Effector memory CD4-positive, alpha-beta T cell (primary cell): ENCODE results near the gene COLEC11.
"Not testable (repeated sequence)": the region's sequence is repeated elsewhere in the genome, so short reads cannot be mapped to it uniquely, and the experiment has no call there.

Experiments used
- DNase-seq, 3 donors: peaks; one replicate each; pipeline ENCODE4 v3.0.0-alpha.2; 2020
- H3K27ac ChIP-seq: 2 replicates; pipeline ENCODE4 v1.7.0; 2013; ENCODE audit warnings: mild to moderate bottlenecking, low read length, moderate library complexity; ENCODE audit not compliant: insufficient read depth, poor library complexity, severe bottlenecking
- H3K27me3 ChIP-seq: replicated peaks from 2 replicates; pipeline ENCODE4 v1.7.0; 2013; ENCODE audit warnings: mild to moderate bottlenecking, low read length; ENCODE audit not compliant: insufficient read depth, control insufficient read depth, poor library complexity, severe bottlenecking
- H3K36me3 ChIP-seq: 2 replicates; pipeline ENCODE4 v1.7.0; 2013; ENCODE audit warnings: mild to moderate bottlenecking, low read length, moderate library complexity; ENCODE audit not compliant: control insufficient read depth, insufficient read depth
- H3K4me1 ChIP-seq: 2 replicates; pipeline ENCODE4 v1.7.0; 2013; ENCODE audit warnings: low read length, mild to moderate bottlenecking; ENCODE audit not compliant: control insufficient read depth, insufficient read depth, poor library complexity, severe bottlenecking
- H3K4me3 ChIP-seq: 2 replicates; pipeline ENCODE4 v1.7.0; 2013; ENCODE audit warnings: low read length, low read depth, mild to moderate bottlenecking; ENCODE audit not compliant: insufficient read depth, poor library complexity, severe bottlenecking
- H3K9me3 ChIP-seq: 2 replicates; pipeline ENCODE4 v1.7.0; 2013; ENCODE audit warnings: mild to moderate bottlenecking, low read length, moderate library complexity; ENCODE audit not compliant: control insufficient read depth

COLEC11 gene

GRCh38 chr2:3612639-3613523 is 18.0 kb downstream of the COLEC11 start:
- no peak for DNase-seq
- Histone ChIP-seq H3K27ac (no peak overlapping the region), H3K27me3 (no peaks in the 10 kb centered on the region), H3K4me3 (no peak overlapping the region), H3K9me3 (no peaks in the 10 kb centered on the region), H3K4me1 (no peaks in the 10 kb centered on the region), H3K36me3 (no peaks in the 10 kb centered on the region)

GRCh38 chr2:3613524-3613905 is 18.6 kb downstream of the COLEC11 start:
- H3K4me3 ChIP-seq = no peak overlapping the region
- H3K4me1 ChIP-seq = no peaks in the 10 kb centered on the region
- H3K27ac ChIP-seq = no peak overlapping the region
- no peak for DNase-seq
- no peaks in the 10 kb centered on the region for H3K9me3 ChIP-seq
- no peaks in the 10 kb centered on the region for H3K36me3 ChIP-seq
- H3K27me3 ChIP-seq = no peaks in the 10 kb centered on the region

- H3K4me3 ChIP-seq, H3K4me1 ChIP-seq, H3K9me3 ChIP-seq, H3K36me3 ChIP-seq, H3K27me3 ChIP-seq, H3K27ac ChIP-seq, DNase-seq: not testable (repeated sequence)
Observed at GRCh38 chr2:3614743-3615142, 19.8 kb downstream of the COLEC11 start.

- not testable (repeated sequence) for DNase-seq, H3K4me1 ChIP-seq, H3K36me3 ChIP-seq, H3K27ac ChIP-seq, H3K27me3 ChIP-seq, H3K9me3 ChIP-seq, H3K4me3 ChIP-seq
Observed at GRCh38 chr2:3615541-3616200, 20.8 kb downstream of the COLEC11 start.

GRCh38 chr2:3616435-3617197 is 21.7 kb downstream of the COLEC11 start:
- DNase-seq, H3K27ac ChIP-seq, H3K36me3 ChIP-seq, H3K4me3 ChIP-seq, H3K9me3 ChIP-seq, H3K27me3 ChIP-seq, H3K4me1 ChIP-seq: not testable (repeated sequence)

GRCh38 chr2:3617198-3617890 is 22.4 kb downstream of the COLEC11 start:
- H3K4me3 ChIP-seq = no peak overlapping the region
- H3K9me3 ChIP-seq = no peaks in the 10 kb centered on the region
- no peaks in the 10 kb centered on the region for H3K36me3 ChIP-seq
- no peaks in the 10 kb centered on the region for H3K4me1 ChIP-seq
- no peak overlapping the region for H3K27ac ChIP-seq
- DNase-seq = no peak
- H3K27me3 ChIP-seq = no peaks in the 10 kb centered on the region

- Histone ChIP-seq H3K27ac (no peak overlapping the region), H3K9me3 (no peaks in the 10 kb centered on the region), H3K4me3 (no peak overlapping the region), H3K27me3 (no peaks in the 10 kb centered on the region), H3K36me3 (no peaks in the 10 kb centered on the region), H3K4me1 (no peaks in the 10 kb centered on the region)
- DNase-seq = no peak
Observed at GRCh38 chr2:3618367-3618766, 23.5 kb downstream of the COLEC11 start.

- H3K27ac ChIP-seq = no peak overlapping the region
- H3K36me3 ChIP-seq = no peaks in the 10 kb centered on the region
- no peaks in the 10 kb centered on the region for H3K9me3 ChIP-seq
- no peak overlapping the region for H3K4me3 ChIP-seq
- H3K27me3 ChIP-seq = no peaks in the 10 kb centered on the region
- H3K4me1 ChIP-seq = no peaks in the 10 kb centered on the region
- no peak for DNase-seq
Observed at GRCh38 chr2:3619033-3619432, 24.1 kb downstream of the COLEC11 start.

GRCh38 chr2:3619661-3620060 is 24.7 kb downstream of the COLEC11 start:
- not testable (repeated sequence) for H3K4me3 ChIP-seq, DNase-seq, H3K4me1 ChIP-seq, H3K27ac ChIP-seq, H3K9me3 ChIP-seq, H3K36me3 ChIP-seq, H3K27me3 ChIP-seq
